H1 (cell line): ENCODE measurements around the gene HOXD12. TPM values are rescaled to one million over a fixed set of nuclear protein-coding genes. Genes with fewer than 3 reads are reported as not detected.

Source experiments
- CTCF ChIA-PET: fragments of 300-600 bp; sonication (Branson Sonifier 250); formaldehyde crosslinking; loops from one replicate; lab custom pipeline; 2021; ENCODE audit not compliant: partially characterized antibody; lab: Charles Lee
- POLR2A ChIA-PET: fragments of 300-600 bp; sonication (Branson Sonifier 250); formaldehyde crosslinking; loops from one replicate; lab custom pipeline; 2021; ENCODE audit warnings: inconsistent platforms; ENCODE audit not compliant: partially characterized antibody; lab: Charles Lee
- DNase-seq, 2 experiments: peaks; one replicate each; pipeline versions ENCODE4 v3.0.0 to v3.0.0-alpha.2; 2010 to 2022; ENCODE audit warnings: low spot score in 2 of 2, low read depth in 1 of 2, mixed read lengths in 1 of 2
- FAIRE-seq: peaks from 2 replicates; lab custom pipeline; 2011; peaks lifted over from hg19 to GRCh38; lab: Jason Lieb, UNC
- H2AFZ ChIP-seq: 2 replicates; pipeline ENCODE4 v1.8.1; 2012; ENCODE audit warnings: low read length, inconsistent platforms
- H2AK5ac ChIP-seq: 2 replicates; pipeline ENCODE4 v1.6.1; 2013; ENCODE audit warnings: low read depth, low read length
- H2BK120ac ChIP-seq: replicated peaks from 2 replicates; pipeline ENCODE3; 2013; ENCODE audit warnings: low read depth, low read length, inconsistent platforms
- H2BK12ac ChIP-seq: 2 replicates; pipeline ENCODE4 v1.6.1; 2013; ENCODE audit warnings: low read depth, low read length
- H2BK15ac ChIP-seq: 2 replicates; pipeline ENCODE4 v1.6.1; 2013; ENCODE audit warnings: low read length
- H2BK20ac ChIP-seq: 2 replicates; pipeline ENCODE4 v1.6.1; 2013; ENCODE audit warnings: low read length
- H2BK5ac ChIP-seq: 2 replicates; pipeline ENCODE4 v1.6.1; 2013; ENCODE audit warnings: low read depth, low read length
- H3K14ac ChIP-seq: 2 replicates; pipeline ENCODE4 v1.6.1; 2013; ENCODE audit warnings: inconsistent platforms; ENCODE audit not compliant: insufficient read length
- H3K18ac ChIP-seq: 2 replicates; pipeline ENCODE4 v1.6.1; 2013; ENCODE audit warnings: low read length; ENCODE audit errors: extremely low read depth
- H3K23ac ChIP-seq: 2 replicates; pipeline ENCODE4 v1.6.1; 2013; ENCODE audit warnings: inconsistent platforms; ENCODE audit not compliant: insufficient read length
- H3K23me2 ChIP-seq: 2 replicates; pipeline ENCODE4 v1.6.1; 2013; ENCODE audit warnings: low read depth, low read length
- H3K27ac ChIP-seq: 2 replicates; pipeline ENCODE4 v1.6.1; 2011; ENCODE audit warnings: low read depth, low read length, inconsistent platforms
- H3K27me3 ChIP-seq, 4 experiments: replicated peaks in 1 of 4; 1 replicate in 1 of 4; 2 replicates in 3 of 4; pipeline versions ENCODE4 v1.6.1 to v1.8.1; 2011 to 2013; ENCODE audit warnings: low read length in 3 of 4, mild to moderate bottlenecking in 3 of 4, inconsistent platforms in 2 of 4, mixed read lengths in 2 of 4, moderate library complexity in 1 of 4; ENCODE audit not compliant: control insufficient read depth in 3 of 4, insufficient read depth in 3 of 4; ENCODE audit errors: extremely low read depth in 1 of 4
- H3K36me3 ChIP-seq, 4 experiments: 2 replicates each; pipeline versions ENCODE4 v1.6.1 to v1.8.1; 2011 to 2013; ENCODE audit warnings: mild to moderate bottlenecking in 4 of 4, low read length in 3 of 4, moderate library complexity in 2 of 4, control low read depth in 1 of 4, inconsistent platforms in 1 of 4; ENCODE audit not compliant: insufficient read depth in 4 of 4, control insufficient read depth in 2 of 4
- H3K4ac ChIP-seq: replicated peaks from 2 replicates; pipeline ENCODE3; 2013; ENCODE audit warnings: low read length, low read depth, mixed read lengths, inconsistent platforms; ENCODE audit not compliant: insufficient read length
- H3K4me1 ChIP-seq, 4 experiments: replicated peaks in 1 of 4; 1 replicate in 1 of 4; 2 replicates in 3 of 4; pipeline versions ENCODE4 v1.6.1 to v1.8.1; 2011 to 2013; ENCODE audit warnings: low read length in 3 of 4, inconsistent platforms in 2 of 4, mixed read lengths in 1 of 4; ENCODE audit not compliant: insufficient read depth in 4 of 4, control insufficient read depth in 3 of 4
- H3K4me2 ChIP-seq, 2 experiments: 2 replicates each; pipeline versions ENCODE4 v1.6.1 to v1.8.1; 2011 to 2013; ENCODE audit warnings: low read depth in 2 of 2, low read length in 2 of 2, control low read depth in 1 of 2, inconsistent platforms in 1 of 2, mild to moderate bottlenecking in 1 of 2; ENCODE audit not compliant: insufficient read depth in 1 of 2
- H3K4me3 ChIP-seq, 4 experiments: fragments of 200-600, 300-600 bp in 1 of 4; sonication (generic), shearing (Covaris generic), sonication (Bioruptor Twin) in 1 of 4; 2 replicates each; pipeline versions ENCODE4 v1.5.1 to v1.8.1; 2011 to 2016; ENCODE audit warnings: low read length in 4 of 4, low read depth in 3 of 4, control low read depth in 2 of 4, inconsistent platforms in 2 of 4, mild to moderate bottlenecking in 2 of 4, mixed read lengths in 1 of 4, moderate library complexity in 1 of 4; ENCODE audit not compliant: insufficient read depth in 2 of 4; ENCODE audit errors: extremely low read depth in 1 of 4
- H3K56ac ChIP-seq: replicated peaks from 2 replicates; pipeline ENCODE3; 2013; ENCODE audit warnings: low read depth, mild to moderate bottlenecking, mixed read lengths, low read length, inconsistent platforms; ENCODE audit not compliant: insufficient read length
- H3K79me1 ChIP-seq: 2 replicates; pipeline ENCODE4 v1.6.1; 2013; ENCODE audit warnings: low read depth, low read length, control low read depth
- H3K79me2 ChIP-seq, 2 experiments: 2 replicates each; pipeline versions ENCODE4 v1.6.1 to v1.8.1; 2012 to 2013; ENCODE audit warnings: low read length in 2 of 2, mild to moderate bottlenecking in 2 of 2, inconsistent platforms in 1 of 2; ENCODE audit not compliant: insufficient read depth in 2 of 2, control insufficient read depth in 1 of 2
- H3K9ac ChIP-seq, 4 experiments: replicated peaks in 1 of 4; 1 replicate in 1 of 4; 2 replicates in 3 of 4; pipeline versions ENCODE4 v1.6.1 to v1.8.1; 2011 to 2013; ENCODE audit warnings: low read depth in 3 of 4, low read length in 3 of 4, control low read depth in 2 of 4, mild to moderate bottlenecking in 2 of 4, moderate library complexity in 2 of 4, inconsistent platforms in 1 of 4; ENCODE audit errors: extremely low read depth in 1 of 4
- H3K9me3 ChIP-seq, 2 experiments: 2 replicates each; pipeline versions ENCODE4 v1.6.1 to v1.8.1; 2012 to 2013; ENCODE audit warnings: mild to moderate bottlenecking in 2 of 2, moderate library complexity in 2 of 2, control low read depth in 1 of 2, inconsistent platforms in 1 of 2, low read depth in 1 of 2, low read length in 1 of 2, mixed read lengths in 1 of 2; ENCODE audit not compliant: insufficient read depth in 2 of 2
- H4K20me1 ChIP-seq, 2 experiments: replicated peaks in 1 of 2; 2 replicates each; pipeline versions ENCODE3 to v1.8.1; 2011 to 2013; ENCODE audit warnings: inconsistent platforms in 2 of 2, low read length in 2 of 2, mild to moderate bottlenecking in 1 of 2; ENCODE audit not compliant: insufficient read depth in 2 of 2, control insufficient read depth in 1 of 2
- H4K5ac ChIP-seq: 2 replicates; pipeline ENCODE4 v1.6.1; 2013; ENCODE audit warnings: low read length, low read depth, mixed read lengths, inconsistent platforms; ENCODE audit not compliant: insufficient read length
- H4K8ac ChIP-seq: 2 replicates; pipeline ENCODE4 v1.8.0; 2013; ENCODE audit warnings: mild to moderate bottlenecking, moderate library complexity, low read length, inconsistent platforms; ENCODE audit not compliant: insufficient read depth; ENCODE audit errors: extremely low read depth
- H4K91ac ChIP-seq: replicated peaks from 2 replicates; pipeline ENCODE3; 2013; ENCODE audit warnings: low read length, mixed read lengths, inconsistent platforms; ENCODE audit not compliant: insufficient read length
- CBX8 ChIP-seq: fragments of 300-800, 300-1000 bp; sonication (generic); IDR thresholded peaks from 2 replicates; pipeline ENCODE4 v1.7.1; 2016; ENCODE audit warnings: low read depth, low read length, borderline replicate concordance
- CREB1 ChIP-seq: IDR thresholded peaks from 2 replicates; pipeline ENCODE4 v1.6.1; 2012; ENCODE audit warnings: inconsistent platforms
- JUN ChIP-seq: IDR thresholded peaks from 2 replicates; pipeline ENCODE4 v1.6.1; 2011; ENCODE audit warnings: low read depth, mild to moderate bottlenecking, improper control_type of control experiment, low read length
- NANOG ChIP-seq: IDR thresholded peaks from 2 replicates; pipeline ENCODE4 v1.6.1; 2011; ENCODE audit warnings: low read length, low read depth, mild to moderate bottlenecking, inconsistent platforms; ENCODE audit not compliant: insufficient read depth, poor library complexity, severe bottlenecking
- RNF2 ChIP-seq: fragments of 200-900, 300-1000 bp; sonication (generic); IDR thresholded peaks from 2 replicates; pipeline ENCODE4 v1.7.1; 2016; ENCODE audit warnings: borderline replicate concordance, low read depth, mild to moderate bottlenecking, antibody characterized with exemption, low read length; ENCODE audit not compliant: poor library complexity, severe bottlenecking; ENCODE audit errors: missing control alignments
- TCF12 ChIP-seq: IDR thresholded peaks from 2 replicates; pipeline ENCODE4 v1.6.1; 2011; ENCODE audit warnings: low read depth, mild to moderate bottlenecking, low read length
- WGBS, 2 experiments: shearing (Covaris generic) in 1 of 2; methylation state at CpG; one replicate each; pipeline versions ENCODE4 v1.1.6 to v1.1.7; 2013 to 2015; ENCODE audit warnings: low lambda C conversion rate in 2 of 2, mixed read lengths in 2 of 2, inconsistent platforms in 1 of 2, low coverage in 1 of 2, missing lambda C conversion rate in 1 of 2; ENCODE audit not compliant: insufficient replicate concordance in 2 of 2, insufficient coverage in 1 of 2, insufficient read length in 1 of 2; ENCODE audit errors: extremely low coverage in 1 of 2, missing lambda C conversion rate in 1 of 2; 5-methylcytosine and 5-hydroxymethylcytosine counted together
- polyA plus RNA-seq, 7 experiments: library from polyadenylated mRNA; depleted of rRNA in 3 of 7; stranded (reverse) in 5 of 7; unstranded in 2 of 7; fragments of >200 nt in 5 of 7; fragments of 200-250 nt in 2 of 7; gene quantifications; 1 replicate in 5 of 7; 2 replicates in 1 of 7; 4 replicates in 1 of 7; pipeline versions ENCODE4 v1.2.1 to v1.2.3, GENCODE V29; 2011 to 2013; ENCODE audit warnings: missing spikeins in 2 of 7, mixed read lengths in 2 of 7
- total RNA-seq: library from RNA; stranded (reverse); fragmentation: NEBNext Ultra II Directional; extraction: Animal tissue kit (Norgen Biotek cat#: 25700); gene quantifications from 2 replicates; pipeline ENCODE4 v1.2.1, GENCODE V29; 2021

The HOXD12 gene
- total and polyA plus RNA-seq, 2 of the 8 experiments (the other 6 are each of a cell fraction or from before 2014, with no cell fraction given) = not detected

DNA sequence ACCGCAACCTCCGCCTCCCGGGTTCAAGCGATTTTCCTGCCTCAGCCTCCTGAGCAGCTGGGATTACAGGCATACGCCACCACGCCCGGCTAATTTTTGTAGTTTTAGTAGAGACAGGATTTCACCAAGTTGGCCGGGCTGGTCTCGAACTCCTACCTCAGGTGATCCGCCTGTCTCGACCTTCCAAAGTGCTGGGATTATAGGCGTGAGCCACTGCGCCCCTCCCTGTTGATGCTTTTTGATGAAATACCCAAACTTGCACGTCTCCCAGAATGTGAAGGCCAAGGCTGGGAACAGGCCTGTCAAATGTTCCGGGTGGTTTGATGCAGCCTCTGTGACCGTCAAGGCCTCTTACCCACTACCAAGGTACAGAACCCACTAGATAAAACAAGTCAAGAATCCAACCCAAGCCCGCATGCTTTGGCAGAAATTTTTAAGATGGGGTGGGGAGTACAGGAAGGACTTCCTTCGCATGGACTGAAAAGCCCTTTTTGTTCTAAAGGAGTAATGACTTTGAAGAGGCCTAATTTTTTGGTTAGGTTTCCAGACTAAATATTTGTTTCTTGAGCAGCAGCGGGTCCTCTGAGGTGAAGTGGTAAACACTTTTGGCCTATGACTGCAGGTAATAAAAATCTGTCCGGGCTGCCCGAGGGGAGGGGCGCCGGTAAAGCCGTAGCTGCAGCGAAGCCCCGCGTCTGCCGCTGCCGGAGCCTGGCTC lies 12.1 kb upstream of the HOXD12 start:
- 24% methylated on average over 29 of the region's 29 CpGs; no CpG with 5 or more reads in 1 of the 2 experiments for WGBS, 2 experiments
- DNase-seq (no peak), FAIRE-seq (no peak)
- Histone ChIP-seq H3K56ac (no peak overlapping the region), H3K4me2 (peak overlapping the region; percentile 16 to 67), H3K9ac (no peak overlapping the region), H3K4me3 (peak overlapping the region in 3 of 4 experiments; percentile 28 to 55 (median 34); a peak in 5 of 8 replicates), H3K9me3 (no peaks in the 10 kb centered on the region), H2BK15ac (no peak overlapping the region), H3K18ac (no peak overlapping the region), H4K5ac (no peak overlapping the region), H2AK5ac (no peak overlapping the region), H2BK120ac (no peak overlapping the region), H3K14ac (no peak overlapping the region), H3K27ac (no peak overlapping the region), H4K20me1 (peaks cover 14 to 39% of the 10 kb centered on the region in 2 experiments), H3K36me3 (peaks cover 0 to 5% (median 0%) of the 10 kb centered on the region in 4 experiments; a peak in 1 of 8 replicates), H3K4ac (no peak overlapping the region), H2BK12ac (no peak overlapping the region), H4K91ac (no peak overlapping the region), H3K23me2 (peaks cover 2% of the 10 kb centered on the region; the same call in 1 of the 2 replicates), H3K79me1 (no peaks in the 10 kb centered on the region), H3K79me2 (no peaks in the 10 kb centered on the region), H2BK5ac (no peak overlapping the region), H4K8ac (no peak overlapping the region), H2AFZ (no peak overlapping the region), H3K27me3 (peaks cover 97 to 100% (median 100%) of the 10 kb centered on the region in 4 experiments), H3K4me1 (peaks cover 0 to 15% (median 7%) of the 10 kb centered on the region in 4 experiments; a peak in 5 of 7 replicates), H2BK20ac (no peak overlapping the region), H3K23ac (no peak overlapping the region)
- TF ChIP-seq RNF2 (peak; percentile 92), CREB1 (no peak), CBX8 (peak; percentile 79; the same call in 1 of the 2 replicates), NANOG (no peak), JUN (no peak), TCF12 (no peak)
- CTCF ChIA-PET = interaction anchor here (0.7 to 2.7 kb wide), 15 partner anchors 8 to 723 kb away, joined by 3 to 15 read pairs (median 3); partner anchors contain the start of gene LNPK
- POLR2A ChIA-PET = interaction anchor here (1.3 kb wide), 1 partner anchor 68 kb away, joined by 3 read pairs; no protein-coding TSS in a partner anchor
